NCI-H1694 treated with DMSO at 0.1 percent for 48 hours (cell line): ENCODE results near the gene KLF4.

ENCODE experiments used
- DNase-seq: peaks from one replicate; lab custom pipeline; 2025; lab: John Stamatoyannopoulos, UW

The KLF4 gene

GRCh38 chr9:107447834-107448233 is 41.7 kb downstream of the KLF4 start:
- DNase-seq: no peak

GRCh38 chr9:107447081-107447480 is 42.5 kb downstream of the KLF4 start:
- no peak for DNase-seq

GRCh38 chr9:107446491-107446890 is 43.1 kb downstream of the KLF4 start:
- no peak for DNase-seq

GRCh38 chr9:107443786-107444185 is 45.8 kb downstream of the KLF4 start:
- no peak for DNase-seq

GRCh38 chr9:107439991-107440456 is 49.5 kb downstream of the KLF4 start:
- DNase-seq: no peak

- no peak for DNase-seq
These were observed 51.1 kb downstream of the KLF4 start for GRCh38 chr9:107438211-107439031.

DNA sequence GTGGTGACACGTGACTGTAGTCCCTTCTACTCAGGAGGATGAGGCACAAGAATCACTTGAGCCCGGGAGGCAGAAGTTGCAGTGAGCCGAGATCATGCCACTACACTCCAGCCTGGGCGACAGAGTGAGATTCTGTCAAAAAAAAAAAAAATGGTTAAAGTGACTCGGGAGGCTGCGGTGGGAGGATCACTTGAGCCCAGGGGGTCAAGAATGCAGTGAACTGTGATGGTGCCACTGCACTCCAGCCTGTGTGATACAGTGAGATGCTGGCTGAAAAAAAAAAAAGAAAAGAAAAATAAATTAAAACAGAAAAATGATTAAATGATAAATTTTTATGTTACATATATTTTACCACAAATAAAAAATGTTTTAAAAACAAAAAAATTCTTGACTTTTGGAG is 51.9 kb downstream of the KLF4 start:
- DNase-seq: no peak

GRCh38 chr9:107435415-107435814 is 54.2 kb downstream of the KLF4 start:
- no peak for DNase-seq
